GM21737 (cell line): Measurements from ENCODE around the gene ERLIN1.

Experiments
- ATAC-seq: cut with Tn5 transposase; IDR thresholded peaks from one replicate; pipeline ENCODE4 v1.9.1; 2021; ENCODE audit warnings: mild to moderate bottlenecking, moderate library complexity; ENCODE audit not compliant: unreplicated experiment

ERLIN1 gene

GRCh38 chr10:100173035-100173434 is 12.8 kb downstream of the ERLIN1 start:
- no peak for ATAC-seq

GRCh38 chr10:100172349-100172748 is 13.5 kb downstream of the ERLIN1 start:
- no peak for ATAC-seq

- ATAC-seq: no peak
Measured at GRCh38 chr10:100168313-100168643, 17.6 kb downstream of the ERLIN1 start.

- no peak for ATAC-seq
Measured at GRCh38 chr10:100167553-100168312, 18.1 kb downstream of the ERLIN1 start.

- no peak for ATAC-seq
Measured at GRCh38 chr10:100163704-100164621, 21.9 kb downstream of the ERLIN1 start.

GRCh38 chr10:100162696-100163095 is 23.1 kb downstream of the ERLIN1 start:
- no peak for ATAC-seq

- ATAC-seq: peak; percentile 82
Measured at GRCh38 chr10:100158044-100158805, 27.6 kb downstream of the ERLIN1 start.

- no peak for ATAC-seq
Measured at GRCh38 chr10:100157156-100157555, 28.7 kb downstream of the ERLIN1 start.

GRCh38 chr10:100155936-100156335 is 29.9 kb downstream of the ERLIN1 start:
- ATAC-seq: no peak

- no peak for ATAC-seq
Measured at GRCh38 chr10:100154666-100155065, 31.2 kb downstream of the ERLIN1 start.

- no peak for ATAC-seq
Measured at GRCh38 chr10:100153239-100153825, 32.5 kb downstream of the ERLIN1 start.

GRCh38 chr10:100151723-100152300 is 34.0 kb downstream of the ERLIN1 start:
- ATAC-seq: no peak

- no peak for ATAC-seq
Measured at GRCh38 chr10:100148353-100149211, 37.2 kb downstream of the ERLIN1 start.

GRCh38 chr10:100146875-100147650 is 38.8 kb downstream of the ERLIN1 start:
- ATAC-seq: no peak

GRCh38 chr10:100146398-100146797 is 39.4 kb downstream of the ERLIN1 start:
- ATAC-seq: no peak

GRCh38 chr10:100143756-100144155 is 42.1 kb downstream of the ERLIN1 start:
- no peak for ATAC-seq

- no peak for ATAC-seq
Measured at GRCh38 chr10:100141446-100142087, 44.3 kb downstream of the ERLIN1 start.

GRCh38 chr10:100140070-100140469 is 45.8 kb downstream of the ERLIN1 start:
- no peak for ATAC-seq
